Erythroblast (primary cell): ENCODE data around the gene PIGR.

Source experiments
- GATA1 ChIP-seq: IDR thresholded peaks from 2 replicates; pipeline ENCODE4 v1.6.1; 2011; ENCODE audit warnings: low read depth, mild to moderate bottlenecking, control low read depth, low read length, moderate library complexity
- POLR2A ChIP-seq: IDR thresholded peaks from 2 replicates; pipeline ENCODE4 v1.6.1; 2011; ENCODE audit warnings: mild to moderate bottlenecking, low read length

GRCh38 chr1:206909161-206909882 is 36.9 kb downstream of the PIGR start:
- TF ChIP-seq POLR2A (no peak), GATA1 (no peak)
